A549 (cell line): ENCODE data around the gene C4orf50. TPM values are rescaled to one million over a fixed set of nuclear protein-coding genes. Genes with fewer than 3 reads are reported as not detected.
"Not testable (repeated sequence)": the region's sequence is repeated elsewhere in the genome, so short reads cannot be mapped to it uniquely, and the experiment has no call there.

Experiments
- ATAC-seq, 2 experiments: fragments of 200-7000 bp in 1 of 2; fragments of >200 bp in 1 of 2; cut with Nextera tagmentation in 1 of 2; cut with Tn5 transposase in 1 of 2; 3 replicates each; pipeline versions ENCODE4 v1.8.0 to v1.9.1; 2018 to 2020; ENCODE audit warnings: mild to moderate bottlenecking in 1 of 2, moderate library complexity in 1 of 2
- CTCF ChIA-PET: fragments of 300-600 bp; sonication (Branson Sonifier 250); formaldehyde crosslinking; extraction: SDS; loops from one replicate; lab custom pipeline; 2021; ENCODE audit warnings: antibody characterized with exemption, inconsistent platforms; lab: Yijun Ruan, JAX
- POLR2A ChIA-PET: fragments of 350-600 bp; formaldehyde crosslinking; extraction: SDS; loops from one replicate; lab custom pipeline; 2021; ENCODE audit warnings: antibody characterized with exemption, inconsistent platforms; lab: Yijun Ruan, JAX
- DNase-seq, 2 experiments: peaks; one replicate each; pipeline versions ENCODE4 v3.0.0 to v3.0.0-alpha.2; 2011 to 2016; ENCODE audit warnings: low read depth in 1 of 2, low spot score in 1 of 2
- FAIRE-seq: peaks from 2 replicates; lab custom pipeline; 2011; peaks lifted over from hg19 to GRCh38; lab: Jason Lieb, UNC
- H3K27ac ChIP-seq, 2 experiments: fragments of >200 bp; sonication (Bioruptor Twin); formaldehyde crosslinking; 3 replicates each; pipeline ENCODE4 v1.5.1; 2016 to 2017
- H3K4me1 ChIP-seq: fragments of >200 bp; sonication (Bioruptor Twin); formaldehyde crosslinking; 3 replicates; pipeline ENCODE4 v1.6.1; 2016
- H3K4me2 ChIP-seq: fragments of >200 bp; sonication (Bioruptor Twin); formaldehyde crosslinking; 3 replicates; pipeline ENCODE4 v1.6.1; 2016
- H3K4me3 ChIP-seq: fragments of >200 bp; sonication (Bioruptor Twin); formaldehyde crosslinking; 3 replicates; pipeline ENCODE4 v1.5.1; 2016
- H3K9me3 ChIP-seq: fragments of >200 bp; sonication (Bioruptor Twin); formaldehyde crosslinking; 3 replicates; pipeline ENCODE4 v1.6.1; 2016
- CBX2 ChIP-seq: fragments of 200-600 bp; sonication (generic); IDR thresholded peaks from 2 replicates; pipeline ENCODE4 v1.6.1; 2016; ENCODE audit warnings: low read depth, mild to moderate bottlenecking, borderline replicate concordance
- CHD4 ChIP-seq: fragments of 200-600 bp; sonication (generic); IDR thresholded peaks from 2 replicates; pipeline ENCODE4 v1.6.1; 2016; ENCODE audit warnings: antibody characterized with exemption, mild to moderate bottlenecking, borderline replicate concordance
- CTCF ChIP-seq: fragments of >200 bp; sonication (Bioruptor Twin); formaldehyde crosslinking; IDR thresholded peaks from 3 replicates; pipeline ENCODE4 v1.5.1; 2016
- ELK1 ChIP-seq: fragments of 150-350 bp; IDR thresholded peaks from 2 replicates; pipeline ENCODE4 v1.6.1; 2014; ENCODE audit warnings: low read depth, mild to moderate bottlenecking, low read length
- ESRRA ChIP-seq: fragments of 150-350 bp; IDR thresholded peaks from 2 replicates; pipeline ENCODE4 v1.6.1; 2014; ENCODE audit warnings: mild to moderate bottlenecking, low read length, borderline replicate concordance
- FOSL2 ChIP-seq, 2 experiments: fragments of 450-650 bp in 1 of 2; fragments of >200 bp in 1 of 2; sonication (Bioruptor Twin) in 1 of 2; formaldehyde crosslinking; IDR thresholded peaks; 2 replicates each; pipeline versions ENCODE4 v1.5.0 to v1.6.1; 2016 to 2020; ENCODE audit warnings: mild to moderate bottlenecking in 1 of 2, moderate library complexity in 1 of 2
- HDAC2 ChIP-seq: fragments of 200-600 bp; sonication (generic); IDR thresholded peaks from 2 replicates; pipeline ENCODE4 v1.6.1; 2016
- HES2 ChIP-seq: fragments of >200 bp; sonication (Bioruptor Twin); formaldehyde crosslinking; IDR thresholded peaks from 2 replicates; pipeline ENCODE4 v1.6.1; 2016
- KDM5A ChIP-seq: fragments of 200-600 bp; sonication (generic); IDR thresholded peaks from 2 replicates; pipeline ENCODE4 v1.6.1; 2016; ENCODE audit warnings: antibody characterized with exemption, mild to moderate bottlenecking
- MAFK ChIP-seq: fragments of 450-650 bp; IDR thresholded peaks from 2 replicates; pipeline ENCODE4 v1.6.1; 2014; ENCODE audit not compliant: partially characterized antibody
- MAZ ChIP-seq: fragments of 150-350 bp; IDR thresholded peaks from 2 replicates; pipeline ENCODE4 v1.6.1; 2014; ENCODE audit warnings: antibody characterized with exemption, low read depth, low read length, borderline replicate concordance
- MYC ChIP-seq: IDR thresholded peaks from 2 replicates; pipeline ENCODE4 v1.6.1; 2012; ENCODE audit warnings: mild to moderate bottlenecking, inconsistent platforms, low read length, improper control_type of control experiment, borderline replicate concordance
- NFE2L2 ChIP-seq: fragments of 150-350 bp; conservative IDR thresholded peaks from 2 replicates; pipeline ENCODE4 v1.6.1; 2014; ENCODE audit warnings: low read length
- NPAS2 ChIP-seq: fragments of 250-450 bp; sonication (Bioruptor Pico); IDR thresholded peaks from 2 replicates; pipeline ENCODE4 v1.8.0; 2022; ENCODE audit warnings: mild to moderate bottlenecking, moderate library complexity, borderline replicate concordance
- POLR2A ChIP-seq: IDR thresholded peaks from 2 replicates; pipeline ENCODE4 v1.6.1; 2012; ENCODE audit warnings: mild to moderate bottlenecking, low read length
- POLR2AphosphoS2 ChIP-seq: conservative IDR thresholded peaks from 2 replicates; pipeline ENCODE4 v1.6.1; 2012; ENCODE audit warnings: low read length, improper control_type of control experiment, inconsistent platforms
- RAD21 ChIP-seq, 2 experiments: fragments of >200 bp in 1 of 2; sonication (Bioruptor Twin) in 1 of 2; formaldehyde crosslinking in 1 of 2; IDR thresholded peaks in 1 of 2; conservative IDR thresholded peaks in 1 of 2; 2 replicates in 1 of 2; 3 replicates in 1 of 2; pipeline ENCODE4 v1.6.1; 2012 to 2018; ENCODE audit warnings: inconsistent platforms in 1 of 2
- RARB ChIP-seq: fragments of 250-450 bp; sonication (Bioruptor Pico); IDR thresholded peaks from 2 replicates; pipeline ENCODE4 v1.8.0; 2021; ENCODE audit warnings: mild to moderate bottlenecking, moderate library complexity
- SMC3 ChIP-seq: fragments of >200 bp; sonication (Bioruptor Twin); formaldehyde crosslinking; IDR thresholded peaks from 3 replicates; pipeline ENCODE4 v1.6.1; 2018; ENCODE audit warnings: inconsistent platforms
- ZFP36 ChIP-seq: fragments of 450-650 bp; IDR thresholded peaks from 2 replicates; pipeline ENCODE4 v1.6.1; 2014; ENCODE audit warnings: borderline replicate concordance; ENCODE audit not compliant: partially characterized antibody
- ZNF302 ChIP-seq: fragments of 250-450 bp; sonication (Bioruptor Pico); IDR thresholded peaks from 2 replicates; pipeline ENCODE4 v1.9.0; 2021; ENCODE audit warnings: inconsistent platforms, mild to moderate bottlenecking, moderate library complexity
- WGBS: methylation state at CpG from one replicate; pipeline ENCODE4 v1.1.6; 2017; ENCODE audit errors: missing lambda C conversion rate; 5-methylcytosine and 5-hydroxymethylcytosine counted together
- polyA plus RNA-seq, 4 experiments: library from polyadenylated mRNA; depleted of rRNA in 3 of 4; stranded (reverse); fragments of >200 nt; fragmentation: RNase III in 1 of 4; extraction: RNeasy Plus Mini Kit Qiagen cat#74134 plus additional on column Dnase treatment in 1 of 4; gene quantifications; 2 replicates in 3 of 4; 3 replicates in 1 of 4; pipeline ENCODE4 v1.2.3, GENCODE V29; 2011 to 2017
- TF ChIP-seq, protein P1 (sequence below): fragments of >200 bp; sonication (Bioruptor Twin); formaldehyde crosslinking; IDR thresholded peaks from 3 replicates; pipeline ENCODE4 v1.6.1; 2016
- TF ChIP-seq, protein P2 (sequence below): IDR thresholded peaks from 2 replicates; pipeline ENCODE4 v1.6.1; 2012; ENCODE audit warnings: low read depth, borderline replicate concordance

Gene C4orf50
- polyA plus RNA-seq, 2 of the 4 experiments (the other 2 are of a cell fraction) = not detected

DNA sequence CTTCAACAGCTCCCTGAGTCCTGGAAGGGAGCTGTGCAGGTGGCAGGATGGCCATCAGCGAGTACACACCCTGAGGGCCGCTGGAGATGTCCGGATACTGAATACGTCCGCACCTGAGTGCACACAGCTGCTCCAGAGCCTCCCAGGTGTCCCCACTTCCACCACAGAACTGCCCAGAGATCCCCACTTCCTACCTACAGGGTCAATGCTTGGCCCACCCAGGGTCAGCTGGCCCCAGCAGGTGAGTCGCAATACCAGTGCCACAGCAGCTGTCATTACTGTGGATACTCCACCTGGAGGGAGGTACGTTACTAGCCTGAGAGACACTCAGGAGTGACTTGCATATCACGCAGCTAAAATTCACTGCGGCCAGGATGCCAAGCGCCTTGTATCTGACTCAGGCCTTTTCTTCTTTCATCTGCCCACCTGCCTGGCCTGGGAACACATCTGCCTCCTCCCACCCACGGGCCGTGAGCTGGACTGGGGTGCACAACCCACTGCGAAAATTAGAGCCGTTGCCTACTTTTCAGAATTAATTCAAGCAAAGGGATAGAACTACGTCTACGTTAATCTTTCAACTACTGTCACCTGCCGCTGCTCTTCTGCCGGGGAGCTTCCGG, 9.4 kb downstream of the C4orf50 start:
- POLR2A ChIA-PET = no interaction called here
- no peak for TF ChIP-seq MYC
- TF ChIP-seq NFE2L2 = no peak
- TF ChIP-seq RARB (CRISPR knock-in tag) = no peak
- TF ChIP-seq, all 56 proteins: peak for 0
- WGBS = 55% methylated on average over 12 of the region's 19 CpGs
- H3K27ac ChIP-seq = no peak overlapping the region
- H3K4me3 ChIP-seq = no peak overlapping the region
- no peaks in the 10 kb centered on the region for H3K4me1 ChIP-seq
- H3K4me2 ChIP-seq = no peak overlapping the region
- ATAC-seq = no peak
- DNase-seq = no peak
- FAIRE-seq = no peak
- CTCF ChIA-PET = interaction anchor here (1.1 to 6.3 kb wide), 3 partner anchors 11 to 29 kb away, joined by 3 to 35 read pairs (median 19); partner anchors contain the start of gene C4orf50
- H3K9me3 ChIP-seq = no peaks in the 10 kb centered on the region

DNA sequence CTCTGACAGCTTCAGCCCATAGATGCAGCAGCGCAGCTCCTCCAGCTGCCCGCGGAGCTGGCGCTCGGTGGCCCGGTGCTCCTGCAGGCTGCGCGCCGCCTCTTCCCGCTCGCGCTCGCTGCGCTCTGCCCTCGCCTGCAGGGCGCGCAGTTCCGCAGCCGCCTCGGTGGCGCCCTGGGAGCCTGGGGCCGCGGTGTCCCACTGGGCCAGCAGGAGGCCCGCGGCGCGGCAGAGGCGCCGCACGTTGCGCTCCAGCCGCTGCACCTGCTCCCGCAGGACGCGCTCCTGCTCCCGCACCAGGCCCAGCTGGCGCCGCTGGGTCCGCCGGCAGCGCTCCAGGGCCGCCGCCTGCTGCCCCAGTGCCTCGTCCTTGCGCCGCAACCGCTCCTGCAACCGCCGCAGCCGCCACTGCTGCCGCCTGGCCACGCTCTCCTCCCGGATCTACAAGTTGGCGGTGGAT, 10.1 kb downstream of the C4orf50 start:
- Histone ChIP-seq H3K4me2 (peak overlapping the region; percentile 56), H3K9me3 (no peaks in the 10 kb centered on the region), H3K27ac (no peak overlapping the region), H3K4me1 (no peaks in the 10 kb centered on the region), H3K4me3 (0 out of 3 replicates have a peak overlapping the region, but pooled peaks have one; percentile 17)
- ATAC-seq (peak; percentile 90 to 98), DNase-seq (peak; percentile 31 to 45), FAIRE-seq (no peak)
- ChIA-PET CTCF (interaction anchor here (0.9 to 4.8 kb wide), 2 partner anchors 10 to 12 kb away, joined by 3 to 19 read pairs; partner anchors contain the start of gene C4orf50), POLR2A (no interaction called here)
- 0% methylated on average over 1 of the region's 54 CpGs for WGBS
- no peak for TF ChIP-seq FOSL2 (IDR thresholded peaks at IDR 0.05)
- no peak for TF ChIP-seq FOSL2 (CRISPR knock-in tag; IDR thresholded peaks at IDR 0.05)
- no peak for TF ChIP-seq CHD4
- no peak for TF ChIP-seq HES2
- TF ChIP-seq ZNF302 (CRISPR knock-in tag) = no peak

DNA sequence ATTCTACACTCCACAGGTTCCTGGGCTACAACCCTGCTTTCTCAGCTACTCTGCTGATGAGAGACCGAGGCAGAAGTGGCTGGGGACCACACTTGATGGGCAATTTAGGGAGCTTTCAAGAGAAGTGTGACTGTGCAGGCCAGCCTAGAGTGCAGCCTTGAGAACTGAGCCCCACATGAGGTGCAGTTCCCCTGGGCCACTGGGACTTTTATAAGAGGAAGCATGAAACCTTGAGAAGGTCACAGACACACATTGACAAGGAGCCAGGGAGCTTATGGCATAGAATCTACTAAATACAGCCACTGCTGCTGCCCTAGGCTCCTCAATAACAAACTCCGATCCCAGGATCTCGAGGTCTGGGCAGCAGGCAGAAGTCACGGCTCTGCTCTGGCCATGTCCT, 13.1 kb downstream of the C4orf50 start:
- H3K27ac ChIP-seq = no peak overlapping the region
- WGBS = 25% methylated on average over 4 of the region's 4 CpGs
- no peak overlapping the region for H3K4me2 ChIP-seq
- TF ChIP-seq POLR2A (no peak), CTCF (no peak), RAD21 (conservative IDR thresholded peaks at IDR 0.05 in 1 of 2, IDR thresholded peaks at IDR 0.05 in 1 of 2) (no peak), POLR2AphosphoS2 (no peak), NPAS2 (CRISPR knock-in tag) (no peak), MAFK (no peak), ESRRA (no peak), HDAC2 (no peak), CBX2 (no peak), ZFP36 (no peak), KDM5A (no peak), SMC3 (no peak), ELK1 (no peak), MAZ (no peak)
- TF ChIP-seq, protein P1, sequence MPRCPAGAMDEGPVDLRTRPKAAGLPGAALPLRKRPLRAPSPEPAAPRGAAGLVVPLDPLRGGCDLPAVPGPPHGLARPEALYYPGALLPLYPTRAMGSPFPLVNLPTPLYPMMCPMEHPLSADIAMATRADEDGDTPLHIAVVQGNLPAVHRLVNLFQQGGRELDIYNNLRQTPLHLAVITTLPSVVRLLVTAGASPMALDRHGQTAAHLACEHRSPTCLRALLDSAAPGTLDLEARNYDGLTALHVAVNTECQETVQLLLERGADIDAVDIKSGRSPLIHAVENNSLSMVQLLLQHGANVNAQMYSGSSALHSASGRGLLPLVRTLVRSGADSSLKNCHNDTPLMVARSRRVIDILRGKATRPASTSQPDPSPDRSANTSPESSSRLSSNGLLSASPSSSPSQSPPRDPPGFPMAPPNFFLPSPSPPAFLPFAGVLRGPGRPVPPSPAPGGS = no peak
- TF ChIP-seq, protein P2, sequence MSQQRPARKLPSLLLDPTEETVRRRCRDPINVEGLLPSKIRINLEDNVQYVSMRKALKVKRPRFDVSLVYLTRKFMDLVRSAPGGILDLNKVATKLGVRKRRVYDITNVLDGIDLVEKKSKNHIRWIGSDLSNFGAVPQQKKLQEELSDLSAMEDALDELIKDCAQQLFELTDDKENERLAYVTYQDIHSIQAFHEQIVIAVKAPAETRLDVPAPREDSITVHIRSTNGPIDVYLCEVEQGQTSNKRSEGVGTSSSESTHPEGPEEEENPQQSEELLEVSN = no peak
- POLR2A ChIA-PET = no interaction called here
- no peaks in the 10 kb centered on the region for H3K4me1 ChIP-seq
- ATAC-seq = no peak
- no peaks in the 10 kb centered on the region for H3K9me3 ChIP-seq
- FAIRE-seq = no peak
- CTCF ChIA-PET = interaction anchor here (2.8 kb wide), 1 partner anchor 14 kb away, joined by 16 read pairs; the partner anchor contains the start of gene C4orf50
- no peak for DNase-seq
- no peak overlapping the region for H3K4me3 ChIP-seq

GRCh38 chr4:6003485-6003884, 14.7 kb downstream of the C4orf50 start:
- ATAC-seq, CTCF ChIA-PET, H3K4me1 ChIP-seq, POLR2A ChIA-PET, H3K4me2 ChIP-seq, H3K27ac ChIP-seq, DNase-seq, FAIRE-seq, H3K9me3 ChIP-seq, H3K4me3 ChIP-seq: not testable (repeated sequence)
- 6% methylated on average over 1 of the region's 1 CpG for WGBS
